ENCODE measurements around the gene SYCP3.

SYCP3 gene

GRCh38 chr12:101738920-101739665 is at the start of gene SYCP3:
TSS of gene SYCP3 (minus strand) at chr12:101739462. CDS start at chr12:101737935, 1,527 bp downstream.
- no peak for DNase-seq

DNA sequence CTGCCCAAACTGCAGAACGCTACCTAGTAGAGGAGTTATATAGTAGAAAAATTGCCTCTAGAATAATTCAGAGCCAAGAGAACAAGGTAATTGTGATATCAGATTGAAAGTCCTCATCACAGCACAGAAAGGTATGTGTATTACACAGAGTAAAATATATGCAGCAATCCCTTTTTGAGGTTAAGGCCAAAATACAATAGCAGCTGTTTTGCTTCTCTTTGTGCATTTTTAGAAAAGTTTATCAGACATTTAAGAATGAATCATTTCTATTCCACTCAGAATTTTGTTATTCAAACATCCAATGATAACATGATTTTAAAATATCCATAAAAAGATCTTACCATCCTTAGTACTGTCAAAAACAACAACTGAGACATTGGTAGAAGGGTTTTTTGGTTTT is 46.4 kb upstream of the SYCP3 start:
- DNase-seq: no peak

- DNase-seq: no peak
Measured at GRCh38 chr12:101784376-101784775, 45.1 kb upstream of the SYCP3 start.

GRCh38 chr12:101783838-101784237 is 44.6 kb upstream of the SYCP3 start:
- no peak for DNase-seq

GRCh38 chr12:101783150-101783549 is 43.9 kb upstream of the SYCP3 start:
- no peak for DNase-seq

GRCh38 chr12:101782273-101782731 is 43.0 kb upstream of the SYCP3 start:
- no peak for DNase-seq

- no peak for DNase-seq
Measured at GRCh38 chr12:101781834-101782233, 42.6 kb upstream of the SYCP3 start.

DNA sequence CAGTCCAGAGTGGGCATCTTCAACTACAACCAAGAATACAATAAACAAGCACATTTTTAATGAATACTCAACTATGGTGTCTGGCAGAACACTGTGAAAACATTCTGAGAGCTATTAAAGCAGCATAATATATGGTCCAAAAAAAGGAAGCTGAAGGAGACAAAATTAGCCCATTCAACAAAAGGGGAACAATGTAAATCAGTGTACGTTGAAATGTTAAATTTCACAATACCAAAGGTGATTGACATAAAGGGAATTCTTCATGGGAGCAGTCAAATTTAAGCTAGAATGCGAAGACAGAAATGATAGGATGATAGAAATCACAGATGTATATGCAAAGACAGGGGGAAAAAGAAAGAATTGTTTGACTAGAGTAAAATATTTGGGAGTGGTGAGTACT is 41.3 kb upstream of the SYCP3 start:
- DNase-seq: no peak

- no peak for DNase-seq
Measured at GRCh38 chr12:101779626-101780025, 40.4 kb upstream of the SYCP3 start.

DNA sequence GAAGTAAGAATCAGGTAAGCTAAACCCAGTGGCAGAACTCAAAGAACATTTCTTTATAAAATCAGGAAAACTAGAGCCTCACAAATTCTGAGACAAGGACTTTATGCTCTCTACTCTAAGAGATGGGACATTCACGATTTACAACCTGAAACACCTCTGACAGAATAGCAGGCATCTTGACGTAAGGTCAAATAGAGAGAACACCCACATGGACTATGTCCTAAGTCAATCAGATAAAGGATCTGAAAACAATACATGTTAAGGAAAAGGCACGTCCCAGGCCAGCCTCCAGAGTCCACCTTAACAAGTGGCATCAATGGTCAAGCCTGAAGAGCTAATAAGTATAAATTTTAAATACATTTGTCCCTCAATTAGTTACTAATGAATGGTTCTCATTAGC is 39.9 kb upstream of the SYCP3 start:
- DNase-seq: no peak

DNA sequence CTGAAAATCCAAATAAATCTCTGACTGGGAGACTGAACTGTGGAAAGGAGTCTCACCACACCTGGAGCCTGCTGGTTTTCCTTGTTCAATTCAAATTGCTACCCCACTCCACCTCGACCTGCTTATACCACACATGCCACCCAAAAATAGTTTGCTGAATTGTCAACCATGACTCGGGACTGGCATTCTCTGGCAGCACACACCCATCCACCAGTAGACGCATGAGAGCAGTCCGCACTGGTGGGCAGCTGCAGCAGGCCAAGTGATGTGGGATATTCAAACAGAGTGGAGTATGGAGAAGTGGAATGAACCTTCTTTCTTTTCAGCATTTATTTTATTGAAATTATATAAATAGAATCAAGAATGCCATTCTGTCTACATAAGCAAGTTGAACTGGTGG is 38.7 kb upstream of the SYCP3 start:
- no peak for DNase-seq

GRCh38 chr12:101777485-101777884 is 38.2 kb upstream of the SYCP3 start:
- DNase-seq: no peak

GRCh38 chr12:101775816-101776215 is 36.6 kb upstream of the SYCP3 start:
- DNase-seq: no peak

DNA sequence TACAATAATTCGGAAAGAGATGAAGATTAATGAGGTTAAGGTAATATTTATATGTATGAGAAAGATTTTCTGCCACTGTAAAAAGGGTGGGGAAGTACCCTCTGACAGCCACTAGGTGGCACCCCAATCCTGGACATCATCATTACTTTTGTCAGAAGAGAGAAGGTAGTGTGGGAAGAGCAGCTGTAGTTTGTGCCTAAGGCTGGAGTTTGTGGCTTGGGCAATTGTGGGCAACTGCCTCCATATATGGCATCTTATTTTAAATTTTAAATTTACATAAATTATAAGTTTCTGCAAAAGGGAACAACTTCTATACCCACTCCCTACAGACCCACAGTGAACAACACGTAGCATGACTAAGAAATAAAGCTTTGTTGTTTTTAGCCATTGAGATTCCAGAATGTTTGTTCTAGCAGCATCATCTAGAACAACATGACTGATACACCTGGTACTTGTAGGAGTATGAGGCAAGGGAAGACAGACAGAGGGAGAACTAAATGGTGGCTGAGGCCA is 34.4 kb upstream of the SYCP3 start:
- peak; percentile 10 to 27 for DNase-seq

- DNase-seq: no peak
Measured at GRCh38 chr12:101772012-101772775, 32.9 kb upstream of the SYCP3 start.

GRCh38 chr12:101769865-101770264 is 30.6 kb upstream of the SYCP3 start:
- no peak for DNase-seq

DNA sequence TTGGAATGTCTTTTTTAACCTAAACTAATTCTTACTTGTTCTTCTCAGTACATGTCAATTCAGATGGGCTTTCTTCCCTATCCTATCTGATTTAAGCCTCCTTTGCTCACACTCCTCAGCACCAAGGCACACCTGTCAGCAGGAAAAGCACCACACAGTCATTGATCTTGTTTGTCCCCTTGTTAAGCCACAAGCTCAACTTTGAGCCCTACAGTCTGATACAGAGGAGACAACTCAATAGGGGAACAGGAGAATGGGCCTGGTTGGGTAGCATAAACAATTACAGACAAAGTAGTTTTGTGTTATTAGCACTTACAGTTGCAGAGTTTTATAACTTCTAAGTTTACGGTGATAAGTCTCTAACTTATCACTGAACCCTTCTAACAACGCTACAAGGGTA is 29.5 kb upstream of the SYCP3 start:
- no peak for DNase-seq

DNA sequence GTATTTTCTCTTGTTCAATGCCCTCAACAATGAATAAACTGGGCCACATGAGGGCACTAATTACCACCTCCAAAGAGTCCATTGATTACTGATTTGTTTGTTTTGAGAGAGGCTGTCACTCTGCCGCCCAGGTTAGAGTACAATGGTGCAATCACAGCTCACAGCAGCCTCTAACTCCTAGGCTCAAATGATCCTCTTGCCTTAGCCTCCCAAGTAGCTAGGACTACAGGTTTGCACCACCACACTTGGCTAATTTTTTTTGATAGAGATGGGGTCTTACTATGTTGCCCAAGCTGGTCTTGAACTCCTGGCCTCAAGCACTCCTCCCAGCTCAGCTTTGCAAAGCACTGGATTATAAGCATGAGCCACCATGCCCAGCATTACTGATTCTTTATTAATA is 28.3 kb upstream of the SYCP3 start:
- DNase-seq: no peak

DNA sequence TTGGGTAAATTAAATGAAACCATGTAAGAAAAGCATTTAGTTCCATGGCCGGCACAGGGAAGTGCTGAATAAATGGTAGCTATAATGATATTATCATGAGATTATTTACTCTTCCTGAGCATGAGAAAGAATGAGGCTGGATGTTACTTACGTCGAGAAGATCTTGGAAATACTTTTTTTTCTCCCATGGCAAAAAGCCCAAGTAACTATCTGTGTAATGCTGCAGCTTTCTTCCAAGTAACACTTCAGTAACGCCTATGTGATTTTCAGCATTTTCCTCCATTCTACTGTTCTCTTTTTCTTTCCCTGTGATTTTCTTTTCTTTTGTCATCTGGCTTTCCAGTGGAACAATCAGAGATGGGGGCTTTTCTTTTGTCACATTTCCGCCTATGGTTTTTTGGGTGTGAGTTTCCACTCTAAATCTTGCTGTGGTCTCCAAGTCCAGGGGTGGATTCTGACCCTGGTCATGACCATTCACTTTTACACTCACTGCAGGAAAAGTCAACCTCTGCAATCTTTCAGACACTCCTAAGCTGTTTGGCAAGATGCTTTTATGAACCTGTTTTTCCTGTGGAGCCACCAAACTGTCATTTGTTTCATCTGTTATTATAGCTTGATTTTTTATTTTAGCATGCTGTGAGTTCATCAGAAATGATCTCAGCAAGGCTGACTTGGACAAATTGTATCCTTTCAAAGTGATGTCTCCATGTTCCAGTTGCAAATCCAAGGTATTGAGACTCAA is 25.0 kb upstream of the SYCP3 start:
- DNase-seq: no peak

GRCh38 chr12:101763246-101763931 is 24.1 kb upstream of the SYCP3 start:
- no peak for DNase-seq

- DNase-seq: no peak
Measured at GRCh38 chr12:101761781-101762180, 22.5 kb upstream of the SYCP3 start.

- no peak for DNase-seq
Measured at GRCh38 chr12:101761350-101761749, 22.1 kb upstream of the SYCP3 start.
